NCI-H2227 (cell line): ENCODE data around the gene UBLCP1.
"Not testable (repeated sequence)": the region's sequence is repeated elsewhere in the genome, so short reads cannot be mapped to it uniquely, and the experiment has no call there.

Experiments
- DNase-seq: peaks from one replicate; lab custom pipeline; 2025; ENCODE audit not compliant: unreplicated experiment; lab: John Stamatoyannopoulos, UW

The UBLCP1 gene

GRCh38 chr5:159249158-159249557 is 13.9 kb upstream of the UBLCP1 start:
- DNase-seq: no peak

- DNase-seq: no peak
These were observed 10.9 kb upstream of the UBLCP1 start for GRCh38 chr5:159252195-159252594.

- DNase-seq: no peak
These were observed 6.1 kb upstream of the UBLCP1 start for GRCh38 chr5:159257007-159257406.

- no peak for DNase-seq
These were observed 5.3 kb upstream of the UBLCP1 start for GRCh38 chr5:159257629-159258283.

GRCh38 chr5:159258361-159258760 is 4.7 kb upstream of the UBLCP1 start:
- DNase-seq: no peak

- not testable (repeated sequence) for DNase-seq
These were observed 2.9 kb upstream of the UBLCP1 start for GRCh38 chr5:159260212-159260611.

- peak; percentile 43 for DNase-seq
These were observed 625 bp upstream of the UBLCP1 start for GRCh38 chr5:159262472-159262858.

- no peak for DNase-seq
These were observed 447 bp downstream of the UBLCP1 start for GRCh38 chr5:159263569-159263905.

- DNase-seq: not testable (repeated sequence)
These were observed 3.7 kb downstream of the UBLCP1 start for GRCh38 chr5:159266764-159267163.

GRCh38 chr5:159269723-159270122 is 6.6 kb downstream of the UBLCP1 start:
- no peak for DNase-seq

- DNase-seq: no peak
These were observed 10.8 kb downstream of the UBLCP1 start for GRCh38 chr5:159273923-159274322.

GRCh38 chr5:159274676-159275075 is 11.6 kb downstream of the UBLCP1 start:
- no peak for DNase-seq

GRCh38 chr5:159286420-159287035 is 23.4 kb downstream of the UBLCP1 start:
- DNase-seq: no peak

GRCh38 chr5:159290741-159291140 is 27.7 kb downstream of the UBLCP1 start:
- DNase-seq: no peak

- no peak for DNase-seq
These were observed 31.8 kb downstream of the UBLCP1 start for GRCh38 chr5:159294921-159295320.

GRCh38 chr5:159297300-159297699 is 34.2 kb downstream of the UBLCP1 start:
- not testable (repeated sequence) for DNase-seq

GRCh38 chr5:159301466-159301865 is 38.4 kb downstream of the UBLCP1 start:
- DNase-seq: no peak

GRCh38 chr5:159301929-159302860 is 39.1 kb downstream of the UBLCP1 start:
- not testable (repeated sequence) for DNase-seq

GRCh38 chr5:159303286-159303685 is 40.2 kb downstream of the UBLCP1 start:
- DNase-seq: no peak

GRCh38 chr5:159304961-159305595 is 42.0 kb downstream of the UBLCP1 start:
- DNase-seq: no peak

GRCh38 chr5:159309689-159310433 is 46.8 kb downstream of the UBLCP1 start:
- no peak for DNase-seq
